Endometrial microvascular endothelial cells (primary cell): ENCODE measurements around the gene RPS6KA6. TPM values are rescaled to one million over a fixed set of nuclear protein-coding genes. Genes with fewer than 3 reads are reported as not detected.
"Not testable (repeated sequence)": the region's sequence is repeated elsewhere in the genome, so short reads cannot be mapped to it uniquely, and the experiment has no call there.

Experiments used
- in situ Hi-C: cut with HindIII; loops from 2 replicates; pipeline ENCODE4 v1.10.0; 2017; ENCODE audit warnings: low sequenced_read_pairs, low pct_unique_long_range_greater_than_20kb; ENCODE audit errors: inconsistent ontology term
- total RNA-seq: library from RNA; depleted of rRNA; stranded (reverse); fragments of >200 nt; gene quantifications from one replicate; pipeline ENCODE4 v1.2.3, GENCODE V29; 2015; ENCODE audit errors: inconsistent ontology term

RPS6KA6 gene
- total RNA-seq, 1 donor from 2014 or later, result 1.1 TPM

GRCh38 chrX:84168574-84168973, 19.4 kb downstream of the RPS6KA6 start:
- in situ Hi-C loops, result no loop called here

DNA sequence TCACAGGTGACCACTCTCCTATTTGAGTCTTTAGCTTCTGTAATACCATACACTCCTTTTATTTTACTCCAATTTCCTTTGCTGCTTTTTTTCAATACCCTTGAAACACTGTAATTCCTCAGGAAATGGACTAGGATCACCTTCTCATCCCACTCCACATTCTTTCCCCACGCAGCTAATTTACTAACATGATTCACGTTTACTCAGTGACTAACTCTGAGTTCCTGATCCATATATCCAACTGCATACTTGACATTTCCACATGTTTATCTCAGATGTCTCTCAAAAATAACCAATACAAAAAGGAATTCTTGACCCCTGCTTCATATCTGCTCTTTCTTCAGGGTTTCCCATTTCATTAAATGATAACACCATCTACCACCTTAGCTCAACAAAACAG, 19.9 kb downstream of the RPS6KA6 start:
- in situ Hi-C loops, result no loop called here

GRCh38 chrX:84165711-84166110, 22.3 kb downstream of the RPS6KA6 start:
- in situ Hi-C loops, result no loop called here

DNA sequence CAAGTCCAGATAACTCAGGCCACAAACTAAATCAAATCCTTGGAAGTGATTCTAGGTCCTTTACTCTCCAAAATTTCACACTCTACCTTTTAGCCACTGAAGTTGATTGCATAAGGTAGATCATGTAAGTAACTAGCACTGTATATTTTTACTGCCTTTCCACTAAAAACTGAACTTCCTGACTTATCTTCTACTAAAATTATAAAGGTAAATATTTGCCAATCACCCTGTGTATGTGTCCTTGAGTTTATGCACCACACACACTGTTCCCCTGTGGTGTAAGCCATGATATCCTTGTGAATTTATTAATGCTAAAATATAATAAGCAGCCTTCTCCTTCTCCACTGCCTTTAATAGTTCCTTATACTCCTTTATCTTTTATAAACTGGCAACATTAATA, 25.6 kb downstream of the RPS6KA6 start:
- in situ Hi-C loops, result no loop called here

GRCh38 chrX:84161641-84162040, 26.4 kb downstream of the RPS6KA6 start:
- in situ Hi-C loops, result no loop called here

DNA sequence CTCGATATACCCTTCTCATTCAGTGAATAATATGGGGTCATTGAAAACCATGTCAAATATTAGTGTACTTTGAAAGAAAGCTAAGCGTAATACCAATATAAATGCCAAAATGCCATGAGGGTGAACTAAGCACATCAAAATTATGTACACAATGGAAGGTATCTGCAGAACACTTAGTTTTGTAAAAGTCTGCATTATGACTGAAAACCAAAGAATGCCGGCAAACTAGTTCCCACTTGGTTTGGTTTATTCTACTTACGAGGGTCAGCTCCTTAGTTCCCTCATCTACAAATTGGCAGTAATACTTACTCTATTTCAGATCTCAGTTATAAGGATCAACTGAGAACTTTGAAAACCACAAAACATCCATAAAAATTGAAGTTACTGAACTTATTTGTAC, 27.3 kb downstream of the RPS6KA6 start:
- in situ Hi-C loops, result no loop called here

GRCh38 chrX:84156821-84157220, 31.2 kb downstream of the RPS6KA6 start:
- in situ Hi-C loops, result no loop called here

DNA sequence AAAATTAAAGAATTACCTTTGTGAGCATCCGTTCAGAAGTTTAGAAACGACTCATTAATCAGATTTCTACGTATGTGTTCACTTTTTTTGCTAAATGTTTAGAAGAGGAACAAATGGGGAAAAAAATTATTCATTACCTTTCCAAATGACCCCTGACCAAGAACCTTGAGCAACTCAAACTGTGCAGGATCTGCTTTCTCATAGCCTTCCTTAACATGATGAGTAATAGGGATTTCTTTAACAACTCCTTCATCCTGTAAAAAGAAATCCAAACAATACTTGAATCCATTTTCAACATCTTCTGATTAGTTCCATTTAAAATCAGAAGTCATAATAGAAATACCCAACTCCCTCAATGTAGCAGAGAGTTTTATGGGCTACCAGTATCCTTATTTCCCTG, 32.1 kb downstream of the RPS6KA6 start:
- in situ Hi-C loops, result no loop called here

GRCh38 chrX:84153538-84153937, 34.5 kb downstream of the RPS6KA6 start:
- in situ Hi-C loops, result no loop called here

- in situ Hi-C loops, result no loop called here
Observed at GRCh38 chrX:84144991-84145390, 43.0 kb downstream of the RPS6KA6 start.

DNA sequence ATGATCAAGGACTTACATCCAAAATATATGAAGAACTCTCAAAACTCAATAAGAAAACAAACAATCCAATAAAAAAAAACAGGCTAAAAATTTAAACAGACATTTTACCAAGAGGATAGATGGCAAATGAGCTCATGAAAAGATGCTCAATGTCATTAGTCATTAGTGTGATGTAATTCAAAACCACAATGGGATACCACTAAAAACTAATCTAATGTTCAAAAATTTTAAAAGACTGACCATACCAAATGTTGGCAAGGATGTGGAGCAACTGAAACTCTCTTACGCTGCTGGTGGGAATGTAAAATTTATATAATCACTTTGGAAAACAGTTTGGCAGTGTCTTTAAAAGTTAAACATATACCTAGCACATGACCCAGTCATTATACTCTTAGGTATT, 43.7 kb downstream of the RPS6KA6 start:
- in situ Hi-C loops, result no loop called here

- in situ Hi-C loops, result no loop called here
Observed at GRCh38 chrX:84133023-84133422, 55.0 kb downstream of the RPS6KA6 start.

- in situ Hi-C loops, result no loop called here
Observed at GRCh38 chrX:84123585-84123984, 64.4 kb downstream of the RPS6KA6 start.

DNA sequence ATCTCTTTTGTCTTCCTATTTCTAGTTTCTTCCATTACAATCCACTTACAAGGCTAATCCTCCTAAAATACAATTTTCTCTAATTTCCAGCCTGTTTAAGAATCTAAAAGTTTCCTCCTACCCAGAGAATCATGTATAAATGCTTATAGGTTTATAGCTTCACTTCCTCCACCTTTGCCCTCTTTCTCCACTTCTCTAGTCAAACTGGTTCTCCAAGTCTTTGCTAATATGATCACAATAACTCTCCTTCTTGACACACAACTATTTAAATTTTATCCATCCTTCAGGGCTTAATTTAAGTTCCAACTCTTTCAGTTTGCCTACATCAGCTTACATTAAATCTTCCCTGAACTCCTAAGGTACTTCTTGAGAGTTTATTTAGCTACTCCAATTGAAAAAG, 69.2 kb downstream of the RPS6KA6 start:
- in situ Hi-C loops, result no loop called here

DNA sequence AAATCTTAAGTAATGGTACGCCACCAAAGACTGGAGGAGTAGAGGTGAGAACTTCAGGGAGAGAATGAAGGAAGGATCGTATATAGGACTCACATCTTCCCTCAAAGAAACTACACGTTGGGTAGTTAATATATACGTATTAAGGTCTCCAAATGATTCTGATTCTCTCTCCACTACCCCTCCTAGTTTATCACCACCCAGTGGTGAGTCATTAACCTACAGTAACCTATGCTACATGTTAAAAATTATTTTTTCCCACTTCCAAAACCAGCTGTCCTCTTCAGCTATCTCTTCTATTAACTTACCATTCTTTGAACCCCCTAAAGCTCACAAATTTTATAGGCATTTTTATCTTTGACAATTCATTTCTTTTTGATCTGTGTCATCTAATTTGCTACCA, 69.7 kb downstream of the RPS6KA6 start:
- in situ Hi-C loops, result no loop called here

- in situ Hi-C loops, result no loop called here
Observed at GRCh38 chrX:84108584-84108983, 79.4 kb downstream of the RPS6KA6 start.

DNA sequence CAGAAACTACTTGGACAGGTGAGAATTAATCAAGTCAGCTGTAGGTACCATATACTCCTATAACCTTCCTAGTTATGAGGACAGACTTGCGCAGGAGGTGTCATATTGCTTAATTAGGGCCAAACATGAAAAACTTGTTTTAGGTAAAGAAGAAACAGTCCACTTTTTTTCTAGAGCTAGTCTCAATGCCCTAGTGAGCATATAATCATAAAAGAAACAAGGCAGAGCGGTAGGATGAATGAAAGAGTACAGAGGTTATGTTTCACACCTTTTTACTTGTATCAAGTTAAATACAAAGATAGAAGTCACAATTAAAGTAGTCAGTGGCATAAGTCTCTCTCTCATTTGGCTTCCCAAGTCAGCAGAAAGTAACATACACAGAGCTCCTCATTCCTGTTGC, 88.9 kb downstream of the RPS6KA6 start:
- in situ Hi-C loops, result no loop called here

GRCh38 chrX:84079479-84080197, 108.4 kb downstream of the RPS6KA6 start:
- in situ Hi-C loops, result not testable (repeated sequence)

DNA sequence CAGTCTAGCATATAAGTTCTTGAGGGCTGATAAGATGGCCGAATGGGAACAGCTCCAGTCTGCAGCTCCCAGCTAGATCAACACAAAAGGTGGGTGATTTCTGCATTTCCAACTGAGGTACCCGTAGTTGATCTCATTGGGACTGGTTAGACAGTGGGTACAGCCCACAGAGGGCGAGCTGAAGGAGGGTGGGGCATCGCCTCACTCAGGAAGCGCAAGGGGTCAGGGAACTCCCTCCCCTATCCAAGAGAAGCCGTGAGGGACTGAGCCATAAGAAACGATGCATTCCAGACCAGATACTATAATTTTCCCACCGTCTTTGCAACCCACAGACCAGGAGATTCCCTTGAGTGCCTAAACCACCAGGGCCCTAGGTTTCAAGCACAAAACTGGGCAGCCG, 109.0 kb downstream of the RPS6KA6 start:
- in situ Hi-C loops, result no loop called here

- in situ Hi-C loops, result no loop called here
Observed at GRCh38 chrX:84064814-84065213, 123.2 kb downstream of the RPS6KA6 start.

DNA sequence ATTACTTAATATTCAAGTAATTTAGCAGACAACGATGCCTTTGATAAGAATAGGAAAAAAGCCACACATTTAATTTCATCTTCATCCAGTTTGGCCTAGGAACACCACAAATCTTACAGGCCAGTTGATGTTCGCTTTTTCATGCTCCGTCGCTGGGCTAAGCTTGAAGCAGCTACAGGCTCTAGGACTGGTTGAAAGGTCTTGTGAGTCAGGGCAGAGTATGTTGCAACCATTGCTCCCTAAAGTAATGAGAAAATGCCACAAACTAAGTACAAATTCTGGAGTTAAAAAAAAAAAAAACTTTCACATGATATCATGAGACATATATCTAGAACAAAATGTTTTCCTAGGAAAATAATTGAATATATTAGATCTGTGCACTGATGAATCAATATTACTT, 123.8 kb downstream of the RPS6KA6 start:
- in situ Hi-C loops, result no loop called here
